Mesendoderm (in vitro differentiated cells): ENCODE measurements around the gene PROX2.

Experiments used
- DNase-seq: peaks from one replicate; pipeline ENCODE4 v3.0.0; 2013
- H2AK5ac ChIP-seq: 2 replicates; pipeline ENCODE4 v1.6.1; 2013; ENCODE audit warnings: low read length, inconsistent platforms
- H2BK120ac ChIP-seq: 2 replicates; pipeline ENCODE4 v1.6.1; 2013; ENCODE audit warnings: low read depth, mild to moderate bottlenecking, low read length, moderate library complexity, mixed read lengths
- H2BK15ac ChIP-seq: replicated peaks from 2 replicates; pipeline ENCODE4 v1.6.1; 2013; ENCODE audit warnings: low read depth, mild to moderate bottlenecking, moderate library complexity
- H2BK5ac ChIP-seq: 2 replicates; pipeline ENCODE4 v1.6.1; 2013; ENCODE audit warnings: low read length, inconsistent platforms
- H3K18ac ChIP-seq: 2 replicates; pipeline ENCODE4 v1.6.1; 2013; ENCODE audit warnings: mild to moderate bottlenecking, low read length, mixed read lengths
- H3K23ac ChIP-seq: one replicate; pipeline ENCODE4 v1.6.1; 2013; ENCODE audit warnings: low read length
- H3K27ac ChIP-seq: 2 replicates; pipeline ENCODE4 v1.5.1; 2013; ENCODE audit warnings: low read depth, mild to moderate bottlenecking, inconsistent platforms, low read length, moderate library complexity
- H3K27me3 ChIP-seq: 2 replicates; pipeline ENCODE4 v1.6.1; 2013; ENCODE audit warnings: low read length, control low read depth, mild to moderate bottlenecking, inconsistent platforms; ENCODE audit not compliant: insufficient read depth, poor library complexity
- H3K36me3 ChIP-seq: 2 replicates; pipeline ENCODE4 v1.6.1; 2013; ENCODE audit warnings: low read length, inconsistent platforms; ENCODE audit not compliant: control insufficient read depth, insufficient read depth
- H3K4ac ChIP-seq: one replicate; pipeline ENCODE4 v1.6.1; 2013; ENCODE audit warnings: low read depth, mild to moderate bottlenecking, low read length, moderate library complexity
- H3K4me1 ChIP-seq: 2 replicates; pipeline ENCODE4 v1.6.1; 2013; ENCODE audit warnings: low read depth, low read length, inconsistent platforms; ENCODE audit not compliant: control insufficient read depth
- H3K4me2 ChIP-seq: 2 replicates; pipeline ENCODE4 v1.6.1; 2013; ENCODE audit warnings: low read length
- H3K4me3 ChIP-seq: 2 replicates; pipeline ENCODE4 v1.5.1; 2013; ENCODE audit warnings: mild to moderate bottlenecking, low read length
- H3K56ac ChIP-seq: one replicate; pipeline ENCODE4 v1.6.1; 2013; ENCODE audit warnings: low read length
- H3K79me1 ChIP-seq: 2 replicates; pipeline ENCODE4 v1.6.1; 2013; ENCODE audit warnings: low read length, inconsistent platforms
- H3K79me2 ChIP-seq: 2 replicates; pipeline ENCODE4 v1.6.1; 2013; ENCODE audit warnings: mild to moderate bottlenecking, low read length; ENCODE audit not compliant: control insufficient read depth, insufficient read depth
- H3K9ac ChIP-seq: 2 replicates; pipeline ENCODE4 v1.6.1; 2013; ENCODE audit warnings: low read length, inconsistent platforms
- H4K5ac ChIP-seq: one replicate; pipeline ENCODE4 v1.6.1; 2013; ENCODE audit warnings: low read length
- H4K8ac ChIP-seq: one replicate; pipeline ENCODE4 v1.6.1; 2013; ENCODE audit warnings: low read depth, mild to moderate bottlenecking, control low read depth, low read length, moderate library complexity
- WGBS: extraction: QIAGEN DNeasy Blood & Tissue Kit; methylation state at CpG from one replicate; pipeline ENCODE4 v1.1.7; 2013; ENCODE audit warnings: low lambda C conversion rate, missing lambda C conversion rate; ENCODE audit not compliant: insufficient coverage; ENCODE audit errors: extremely low coverage; 5-methylcytosine and 5-hydroxymethylcytosine counted together

Gene PROX2

GRCh38 chr14:74843653-74844052 lies 32.3 kb downstream of the PROX2 start:
- H3K4ac ChIP-seq, result no peak overlapping the region
- H2BK5ac ChIP-seq, result no peak overlapping the region
- no peak overlapping the region for H4K8ac ChIP-seq
- H3K9ac ChIP-seq, result no peak overlapping the region
- no peak overlapping the region for H3K4me2 ChIP-seq
- no peak overlapping the region for H3K23ac ChIP-seq
- H3K4me3 ChIP-seq, result no peak overlapping the region
- no peak overlapping the region for H2BK120ac ChIP-seq
- no peaks in the 10 kb centered on the region for H3K36me3 ChIP-seq
- H4K5ac ChIP-seq, result no peak overlapping the region
- no peak overlapping the region for H3K18ac ChIP-seq
- no peak overlapping the region for H2BK15ac ChIP-seq
- no peaks in the 10 kb centered on the region for H3K79me1 ChIP-seq
- H3K4me1 ChIP-seq, result no peaks in the 10 kb centered on the region
- no peaks in the 10 kb centered on the region for H3K27me3 ChIP-seq
- no peak for DNase-seq
- no peak overlapping the region for H2AK5ac ChIP-seq
- H3K27ac ChIP-seq, result no peak overlapping the region
- H3K79me2 ChIP-seq, result no peaks in the 10 kb centered on the region
- H3K56ac ChIP-seq, result no peak overlapping the region

GRCh38 chr14:74841230-74842207 lies 34.4 kb downstream of the PROX2 start:
- H2BK15ac ChIP-seq, result no peak overlapping the region
- H3K36me3 ChIP-seq, result no peaks in the 10 kb centered on the region
- DNase-seq, result no peak
- WGBS, result no CpG with 5 or more reads among the region's 4 CpGs
- H3K18ac ChIP-seq, result no peak overlapping the region
- no peak overlapping the region for H3K27ac ChIP-seq
- H3K23ac ChIP-seq, result no peak overlapping the region
- H3K4me1 ChIP-seq, result no peaks in the 10 kb centered on the region
- H3K4ac ChIP-seq, result no peak overlapping the region
- H3K27me3 ChIP-seq, result no peaks in the 10 kb centered on the region
- H3K56ac ChIP-seq, result no peak overlapping the region
- no peak overlapping the region for H3K9ac ChIP-seq
- no peak overlapping the region for H2BK120ac ChIP-seq
- H4K5ac ChIP-seq, result no peak overlapping the region
- no peaks in the 10 kb centered on the region for H3K79me1 ChIP-seq
- no peak overlapping the region for H2AK5ac ChIP-seq
- H3K4me3 ChIP-seq, result no peak overlapping the region
- H3K4me2 ChIP-seq, result no peak overlapping the region
- no peaks in the 10 kb centered on the region for H3K79me2 ChIP-seq
- H4K8ac ChIP-seq, result no peak overlapping the region
- H2BK5ac ChIP-seq, result no peak overlapping the region

GRCh38 chr14:74840603-74841030 lies 35.3 kb downstream of the PROX2 start:
- H3K23ac ChIP-seq, result no peak overlapping the region
- no peak overlapping the region for H2AK5ac ChIP-seq
- no peak overlapping the region for H3K4me3 ChIP-seq
- no peaks in the 10 kb centered on the region for H3K36me3 ChIP-seq
- no peak overlapping the region for H4K5ac ChIP-seq
- H3K79me1 ChIP-seq, result no peaks in the 10 kb centered on the region
- H3K18ac ChIP-seq, result no peak overlapping the region
- H3K4ac ChIP-seq, result no peak overlapping the region
- H3K56ac ChIP-seq, result no peak overlapping the region
- no peak overlapping the region for H4K8ac ChIP-seq
- H2BK5ac ChIP-seq, result no peak overlapping the region
- DNase-seq, result no peak
- no peak overlapping the region for H3K4me2 ChIP-seq
- H3K4me1 ChIP-seq, result no peaks in the 10 kb centered on the region
- no peak overlapping the region for H3K27ac ChIP-seq
- WGBS, result no CpG with 5 or more reads among the region's 5 CpGs
- no peaks in the 10 kb centered on the region for H3K79me2 ChIP-seq
- H3K27me3 ChIP-seq, result no peaks in the 10 kb centered on the region
- no peak overlapping the region for H2BK15ac ChIP-seq
- no peak overlapping the region for H2BK120ac ChIP-seq
- H3K9ac ChIP-seq, result no peak overlapping the region

- H3K27ac ChIP-seq, result no peak overlapping the region
- no peak overlapping the region for H2AK5ac ChIP-seq
- H3K36me3 ChIP-seq, result no peaks in the 10 kb centered on the region
- H3K4me1 ChIP-seq, result no peaks in the 10 kb centered on the region
- H3K4me3 ChIP-seq, result no peak overlapping the region
- no peak overlapping the region for H3K4ac ChIP-seq
- no peak overlapping the region for H3K18ac ChIP-seq
- no peak for DNase-seq
- H3K23ac ChIP-seq, result no peak overlapping the region
- no peak overlapping the region for H2BK15ac ChIP-seq
- H2BK120ac ChIP-seq, result no peak overlapping the region
- H3K4me2 ChIP-seq, result no peak overlapping the region
- H3K56ac ChIP-seq, result no peak overlapping the region
- H2BK5ac ChIP-seq, result no peak overlapping the region
- H3K9ac ChIP-seq, result no peak overlapping the region
- no peak overlapping the region for H4K5ac ChIP-seq
- WGBS, result no CpG with 5 or more reads among the region's 2 CpGs
- H3K79me1 ChIP-seq, result no peaks in the 10 kb centered on the region
- no peaks in the 10 kb centered on the region for H3K79me2 ChIP-seq
- H4K8ac ChIP-seq, result no peak overlapping the region
- H3K27me3 ChIP-seq, result no peaks in the 10 kb centered on the region
These were observed 37.8 kb downstream of the PROX2 start for GRCh38 chr14:74838166-74838565.

- Histone ChIP-seq H4K5ac (no peak overlapping the region), H4K8ac (no peak overlapping the region), H3K4me2 (no peak overlapping the region), H3K9ac (no peak overlapping the region), H2BK5ac (no peak overlapping the region), H3K23ac (no peak overlapping the region), H2AK5ac (no peak overlapping the region), H3K4ac (no peak overlapping the region), H3K56ac (no peak overlapping the region), H3K79me2 (no peaks in the 10 kb centered on the region), H3K27ac (no peak overlapping the region), H3K27me3 (no peaks in the 10 kb centered on the region), H3K18ac (no peak overlapping the region), H3K4me3 (no peak overlapping the region), H3K79me1 (no peaks in the 10 kb centered on the region), H3K4me1 (no peaks in the 10 kb centered on the region), H2BK15ac (no peak overlapping the region), H3K36me3 (no peaks in the 10 kb centered on the region), H2BK120ac (no peak overlapping the region)
- WGBS, result no CpG with 5 or more reads among the region's 1 CpG
- no peak for DNase-seq
These were observed 39.5 kb downstream of the PROX2 start for GRCh38 chr14:74836251-74836960.
